HTR-8/SVneo (cell line): ENCODE results near the gene IQSEC3.
A peak's percentile ranks its signal among the peaks of the same experiment; 100 is the strongest.
"Not testable (repeated sequence)": the region's sequence is repeated elsewhere in the genome, so short reads cannot be mapped to it uniquely, and the experiment has no call there.

ENCODE experiments used
- DNase-seq: peaks from one replicate; pipeline ENCODE4 v3.0.0; 2011; ENCODE audit warnings: low spot score, mixed read lengths; ENCODE audit not compliant: insufficient read length
- FAIRE-seq: peaks from 2 replicates; lab custom pipeline; 2011; peaks lifted over from hg19 to GRCh38; lab: Jason Lieb, UNC

The IQSEC3 gene

DNA sequence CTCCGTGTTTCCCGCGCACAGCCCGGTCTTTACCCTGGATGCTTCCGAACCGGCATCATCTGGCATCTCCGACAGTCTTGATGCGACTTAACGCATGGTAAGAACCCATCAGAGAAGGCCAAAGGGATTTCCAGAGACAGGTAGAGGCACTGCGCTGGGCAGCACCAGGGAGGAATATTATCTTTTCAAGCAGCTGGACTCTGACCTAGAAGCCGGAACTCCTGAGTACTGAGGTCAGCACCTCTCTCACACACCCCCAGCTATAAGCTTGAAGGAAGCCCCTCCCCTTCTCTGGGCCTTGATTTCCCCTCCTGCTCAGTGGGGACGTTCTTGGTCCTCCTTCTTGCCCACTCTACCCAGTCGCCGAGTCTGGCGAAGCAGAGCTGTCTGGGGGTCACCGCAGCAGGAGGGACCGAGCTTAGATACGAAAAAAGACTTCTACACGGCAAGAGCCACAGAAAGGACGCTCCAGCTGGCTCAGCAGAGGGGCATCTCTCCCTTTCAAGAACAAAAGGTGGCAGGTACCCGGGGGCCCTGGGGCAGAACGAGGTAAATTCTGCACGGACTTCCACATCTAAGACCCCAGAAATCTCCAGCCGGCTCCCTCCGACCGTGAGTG lies 10.6 kb downstream of the IQSEC3 start:
- DNase-seq, result not testable (repeated sequence)
- peak; percentile 67 for FAIRE-seq

DNA sequence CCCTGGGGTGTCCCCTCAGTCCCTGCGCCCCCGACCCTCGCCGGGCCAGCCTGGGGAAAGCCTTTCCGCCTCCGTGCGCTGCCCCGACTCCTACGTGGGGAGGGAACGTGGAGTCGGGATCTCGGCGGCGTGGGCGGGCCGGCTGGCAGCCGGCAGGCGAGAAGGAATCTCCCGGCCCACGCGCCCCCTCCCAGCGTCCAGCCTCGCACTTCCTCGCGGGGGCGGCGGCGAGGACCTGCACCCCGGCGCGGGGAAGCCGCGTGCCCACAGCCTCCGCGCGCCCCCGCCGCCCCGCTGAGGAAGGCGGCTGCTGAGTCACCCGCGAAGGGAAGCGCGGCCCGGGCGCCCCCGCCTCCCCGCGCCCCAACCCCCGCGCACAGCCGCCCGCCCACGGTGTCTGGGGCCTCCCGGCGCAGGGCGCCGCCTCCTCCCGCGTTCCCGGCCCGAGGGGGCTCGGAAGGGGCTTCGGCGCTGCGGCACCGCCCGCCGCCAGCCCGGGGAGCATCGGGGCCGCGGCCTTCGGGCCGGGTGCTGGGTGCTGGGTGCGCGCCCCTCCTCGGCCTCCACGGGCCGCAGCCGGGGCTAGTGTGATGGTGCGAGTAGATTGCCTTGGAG lies 11.3 kb downstream of the IQSEC3 start:
- FAIRE-seq, DNase-seq: not testable (repeated sequence)

DNA sequence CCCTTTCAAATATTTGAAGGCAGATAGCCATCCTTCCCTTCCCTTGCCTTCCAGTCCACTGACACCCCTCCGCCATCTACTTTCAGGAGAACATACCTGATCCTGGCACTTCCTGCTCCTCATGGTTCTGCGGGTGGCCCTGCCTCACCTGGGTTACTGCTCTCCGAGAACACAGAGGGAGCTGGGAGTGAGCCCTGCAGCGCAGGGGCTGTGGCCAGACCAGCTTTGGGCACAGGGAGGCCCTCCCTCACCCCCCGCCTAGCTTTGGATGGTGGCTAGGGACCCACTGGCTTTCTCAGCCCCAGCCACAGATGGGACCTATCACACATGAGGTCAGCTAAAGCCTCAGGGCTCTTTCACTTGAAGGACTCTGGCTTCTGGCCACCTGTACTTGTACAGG lies 12.4 kb downstream of the IQSEC3 start:
- DNase-seq, result no peak
- FAIRE-seq, result no peak

DNA sequence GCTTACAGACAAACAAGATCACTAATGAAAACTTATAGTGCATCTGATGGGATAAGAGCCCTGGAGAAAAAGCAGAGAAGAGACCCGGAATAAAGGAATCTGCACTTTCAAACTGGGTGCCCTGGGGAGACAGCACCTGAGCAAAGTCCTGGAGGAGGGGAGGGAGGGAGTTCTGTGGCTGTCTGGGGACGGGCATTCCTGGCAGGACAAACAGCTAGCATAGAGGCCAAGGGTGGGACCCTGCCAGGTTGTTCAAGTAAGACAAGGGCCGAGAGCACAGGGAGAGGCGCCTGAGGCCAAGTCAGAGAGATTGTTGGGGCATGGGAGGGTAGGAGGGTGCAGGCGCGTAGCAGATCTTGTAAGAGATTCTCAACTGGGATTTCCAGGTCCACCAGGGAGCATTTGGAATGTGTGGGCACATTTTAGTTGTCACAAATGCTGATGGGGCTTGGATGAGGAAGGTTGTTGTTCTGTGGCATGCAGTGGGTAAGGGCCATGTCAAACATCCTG lies 14.2 kb downstream of the IQSEC3 start:
- FAIRE-seq (no peak), DNase-seq (no peak)

DNA sequence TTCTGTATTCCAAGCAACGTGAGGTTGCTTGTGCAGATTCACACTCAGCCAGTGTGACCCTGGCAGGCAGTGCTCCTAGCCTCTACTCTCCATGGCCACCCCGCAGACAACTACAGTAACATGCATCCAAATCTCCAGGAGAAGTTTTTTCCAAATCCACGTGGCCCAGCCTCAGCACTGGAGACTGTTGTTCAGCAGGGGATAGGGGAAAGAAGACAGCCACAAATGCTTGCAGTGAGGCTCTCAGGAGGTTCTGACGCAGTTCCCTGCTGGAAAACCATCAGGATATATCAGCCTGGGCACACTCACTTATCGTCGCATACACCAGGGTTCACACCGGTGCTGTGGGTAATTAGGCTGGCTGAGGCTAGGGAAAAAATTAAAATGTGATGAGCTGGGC lies 16.2 kb downstream of the IQSEC3 start:
- no peak for DNase-seq
- no peak for FAIRE-seq

DNA sequence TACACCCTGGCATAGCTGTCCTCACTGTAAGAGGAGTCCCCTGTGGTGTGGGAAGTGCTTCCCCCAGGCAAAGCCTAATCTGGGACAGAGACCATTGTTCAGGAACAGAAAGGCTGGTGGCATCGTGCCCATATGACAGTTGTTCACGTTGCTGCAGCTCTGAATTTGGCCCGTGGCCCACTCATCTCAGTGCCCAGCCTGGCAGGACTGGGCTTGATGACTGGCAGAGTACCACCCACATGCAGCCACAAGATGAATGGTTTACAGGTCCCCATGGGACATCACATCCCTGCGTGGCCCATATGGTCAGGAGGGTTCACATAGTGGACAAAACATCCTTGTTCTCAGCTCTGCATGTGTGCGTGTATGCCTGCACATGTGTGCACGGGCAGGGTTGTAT lies 17.5 kb downstream of the IQSEC3 start:
- FAIRE-seq (no peak), DNase-seq (no peak)

DNA sequence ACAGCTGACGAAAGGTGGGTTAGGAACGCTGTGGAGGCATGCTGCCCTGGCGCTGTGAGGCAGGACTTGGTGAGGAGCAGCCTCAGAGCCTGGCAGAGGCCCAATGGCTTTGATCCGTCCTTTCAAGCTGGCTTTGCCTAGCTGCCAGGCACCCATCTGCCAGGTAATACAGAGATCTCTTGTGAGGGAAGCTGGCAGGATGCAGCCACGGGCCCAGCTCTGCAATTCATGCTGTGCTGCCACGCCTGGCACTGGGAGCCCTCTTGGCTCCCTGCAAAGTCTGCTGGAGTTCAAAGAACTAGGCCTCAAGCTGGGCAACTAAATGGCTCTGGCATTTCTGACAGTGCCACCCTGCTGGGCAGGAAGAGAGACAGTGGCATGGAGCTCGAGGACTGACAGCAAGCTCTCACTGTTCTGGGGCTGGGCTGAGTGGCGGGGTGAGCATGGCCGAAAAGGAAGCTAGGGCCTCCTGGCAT lies 18.7 kb downstream of the IQSEC3 start:
- FAIRE-seq (no peak), DNase-seq (no peak)

DNA sequence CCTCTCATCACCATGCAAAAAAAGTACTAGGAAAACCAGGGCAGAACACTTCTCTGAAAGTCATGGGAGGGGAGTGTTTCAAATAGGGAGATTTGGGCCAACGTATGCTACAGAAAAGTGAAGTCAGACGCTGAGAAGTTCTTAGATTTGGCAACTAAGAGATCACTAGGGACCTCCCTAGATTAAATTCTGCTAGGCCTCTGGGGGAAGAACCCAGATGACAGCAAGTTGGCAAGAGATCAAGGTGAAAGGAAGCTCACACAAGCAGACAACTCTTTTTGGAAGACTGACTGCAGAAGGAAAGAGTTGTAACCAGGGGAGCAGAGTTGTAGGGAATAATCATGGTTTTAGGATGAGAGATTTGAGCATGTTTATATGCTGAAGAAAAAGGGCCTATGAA lies 20.7 kb downstream of the IQSEC3 start:
- FAIRE-seq (no peak), DNase-seq (no peak)

DNA sequence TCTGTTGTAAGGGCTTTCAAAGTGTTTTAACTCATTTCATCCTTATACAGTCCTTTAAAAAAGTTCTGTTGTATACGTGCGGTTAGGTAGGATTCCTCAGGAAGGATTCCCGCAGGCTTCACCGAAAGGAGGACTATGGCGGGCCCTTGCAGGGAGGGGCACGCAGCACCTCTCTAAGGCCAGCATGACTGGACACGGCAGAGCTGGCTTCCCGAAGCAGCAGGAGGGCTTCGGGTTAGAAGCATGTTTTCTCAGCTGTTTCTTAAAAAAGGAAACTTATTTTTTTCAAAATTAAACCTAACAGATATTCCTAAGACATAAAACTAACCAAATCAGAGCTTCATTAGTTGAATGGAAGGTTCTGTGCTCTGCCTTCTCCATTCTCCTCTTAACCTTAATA lies 21.3 kb downstream of the IQSEC3 start:
- DNase-seq (no peak), FAIRE-seq (no peak)

DNA sequence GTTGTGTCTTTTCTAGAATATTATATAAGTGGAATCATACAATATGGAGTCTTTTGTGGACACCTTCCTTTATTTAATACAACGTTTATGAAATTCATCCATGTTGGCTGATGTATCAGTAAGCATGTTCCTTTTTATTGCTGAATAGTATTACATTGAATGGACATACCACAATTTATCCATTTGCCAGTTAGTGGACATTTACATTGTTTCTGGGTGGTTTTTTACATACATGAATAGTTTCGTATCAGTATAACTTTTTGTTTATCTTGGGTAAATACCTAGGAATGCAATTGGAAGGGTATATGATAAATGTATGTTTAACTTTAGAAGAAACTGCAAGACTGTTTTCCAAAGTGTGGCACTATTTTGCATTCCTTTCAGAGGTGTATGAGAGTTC lies 23.1 kb downstream of the IQSEC3 start:
- FAIRE-seq (no peak), DNase-seq (no peak)

DNA sequence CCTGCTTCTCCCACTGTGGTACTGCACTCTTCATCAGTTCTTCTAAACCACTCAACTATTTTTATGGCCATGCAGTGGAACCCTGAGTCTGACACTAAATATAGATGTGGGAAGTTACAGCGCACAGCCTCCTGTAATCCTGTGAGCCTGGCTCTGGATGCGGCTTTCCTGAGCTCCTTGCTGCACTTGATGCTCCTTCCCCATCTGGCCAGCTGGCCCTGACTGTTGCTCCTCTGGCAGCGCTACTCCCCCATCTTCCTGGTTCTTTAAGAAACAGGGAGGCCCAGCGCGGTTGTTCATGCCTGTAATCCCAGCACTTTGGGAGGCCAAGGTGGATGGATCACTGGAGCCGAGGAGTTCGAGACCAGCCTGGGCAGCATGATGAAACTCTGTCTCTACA lies 24.6 kb downstream of the IQSEC3 start:
- FAIRE-seq (no peak), DNase-seq (no peak)

DNA sequence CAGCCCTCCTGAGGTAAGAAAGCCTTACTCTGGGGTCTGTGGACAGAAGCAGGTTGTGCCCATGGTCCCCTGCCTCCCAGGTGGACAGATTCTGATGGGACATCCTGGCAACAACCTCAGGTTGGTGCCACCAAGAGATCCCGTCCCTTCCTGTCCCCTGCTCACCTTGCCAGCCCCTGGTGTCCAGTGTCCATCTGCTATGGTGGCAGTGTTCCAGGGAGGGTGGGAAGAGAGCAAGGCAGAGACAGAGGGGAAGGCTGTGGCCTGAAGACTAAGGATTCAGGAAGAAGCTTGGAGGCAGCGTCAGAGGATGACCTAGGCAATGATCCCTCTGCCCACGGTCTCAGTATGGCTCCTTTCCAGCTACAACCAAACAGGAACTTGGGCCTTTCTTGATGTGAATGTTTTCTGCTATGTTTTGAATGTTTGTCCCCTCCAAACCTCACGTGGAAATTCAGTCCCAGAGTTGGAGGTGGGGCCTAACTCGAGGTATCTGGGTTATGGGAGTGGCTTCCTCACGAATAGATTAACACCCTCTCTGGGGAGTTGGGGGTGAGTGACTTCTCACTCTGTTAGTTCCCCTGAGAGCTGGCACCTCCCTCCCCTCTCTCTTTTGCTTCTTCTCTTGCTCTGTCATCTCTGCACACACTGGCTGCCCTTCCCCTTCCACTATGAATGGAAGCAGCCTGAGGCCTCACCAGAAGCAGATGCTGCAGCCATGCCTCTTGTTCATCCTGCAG lies 26.9 kb downstream of the IQSEC3 start:
- no peak for FAIRE-seq

DNA sequence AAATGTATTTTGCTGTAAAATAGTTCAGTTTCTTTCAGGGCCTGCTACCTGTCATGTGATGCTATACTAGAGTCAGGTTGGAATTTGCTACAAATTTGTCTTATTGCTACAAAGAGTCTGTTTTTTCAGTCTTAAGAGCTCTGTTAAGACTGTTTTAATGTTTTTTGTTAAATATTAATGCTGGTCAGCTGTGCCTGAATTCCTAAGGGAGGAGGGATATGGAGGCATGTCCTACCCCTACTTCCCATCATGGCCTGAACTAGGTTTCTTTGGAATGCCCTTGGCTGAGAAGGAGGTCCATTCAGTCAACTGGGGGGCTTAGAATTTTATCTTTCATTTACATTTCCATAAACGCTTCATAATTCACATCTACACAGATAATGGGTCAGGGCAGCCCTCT lies 30.0 kb downstream of the IQSEC3 start:
- FAIRE-seq (no peak), DNase-seq (no peak)

More for the DNA sequence above, 26.9 kb downstream of the IQSEC3 start:
- no peak for DNase-seq

DNA sequence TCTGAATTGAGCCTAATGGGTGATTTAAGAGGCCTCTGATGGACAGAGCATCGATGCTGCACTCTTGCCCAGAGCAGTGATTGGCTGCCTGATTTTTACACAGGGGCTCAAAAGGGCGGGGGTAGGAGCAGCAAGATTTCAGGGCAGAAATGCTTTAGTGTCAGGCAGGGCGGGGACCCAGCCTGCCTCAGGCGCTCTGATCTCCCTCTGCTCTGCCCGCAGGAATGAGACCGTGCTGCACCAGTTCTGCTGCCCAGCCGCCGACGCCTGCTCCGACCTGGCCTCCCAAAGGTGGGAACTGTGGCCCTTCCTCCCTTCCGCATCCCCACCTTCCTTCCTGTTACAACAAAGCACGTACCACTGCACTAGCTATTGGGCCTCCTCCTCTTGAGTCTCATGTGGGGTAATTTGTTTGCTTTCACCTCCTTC lies 32.4 kb downstream of the IQSEC3 start:
- DNase-seq (no peak), FAIRE-seq (no peak)

DNA sequence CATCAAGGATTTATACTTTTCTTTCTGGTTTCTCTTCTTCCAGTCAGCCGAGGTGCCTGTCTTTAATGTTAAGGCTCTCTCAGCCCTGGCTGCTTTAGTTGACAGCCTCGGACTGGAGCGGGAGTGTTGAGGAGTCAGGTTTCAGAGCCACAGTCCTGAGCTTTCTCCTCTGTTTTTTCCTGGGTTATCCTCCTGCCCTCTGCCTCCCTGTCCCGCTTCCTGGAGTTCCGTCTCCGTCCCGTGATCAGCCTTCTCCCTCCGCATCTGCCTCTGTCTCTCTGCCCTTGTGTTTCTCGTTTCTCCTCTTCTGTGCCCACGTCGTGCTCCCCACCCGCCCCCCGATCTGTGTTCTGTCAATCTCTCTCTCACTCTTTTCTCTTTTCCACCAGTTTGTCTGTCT lies 33.0 kb downstream of the IQSEC3 start:
- no peak for FAIRE-seq

DNA sequence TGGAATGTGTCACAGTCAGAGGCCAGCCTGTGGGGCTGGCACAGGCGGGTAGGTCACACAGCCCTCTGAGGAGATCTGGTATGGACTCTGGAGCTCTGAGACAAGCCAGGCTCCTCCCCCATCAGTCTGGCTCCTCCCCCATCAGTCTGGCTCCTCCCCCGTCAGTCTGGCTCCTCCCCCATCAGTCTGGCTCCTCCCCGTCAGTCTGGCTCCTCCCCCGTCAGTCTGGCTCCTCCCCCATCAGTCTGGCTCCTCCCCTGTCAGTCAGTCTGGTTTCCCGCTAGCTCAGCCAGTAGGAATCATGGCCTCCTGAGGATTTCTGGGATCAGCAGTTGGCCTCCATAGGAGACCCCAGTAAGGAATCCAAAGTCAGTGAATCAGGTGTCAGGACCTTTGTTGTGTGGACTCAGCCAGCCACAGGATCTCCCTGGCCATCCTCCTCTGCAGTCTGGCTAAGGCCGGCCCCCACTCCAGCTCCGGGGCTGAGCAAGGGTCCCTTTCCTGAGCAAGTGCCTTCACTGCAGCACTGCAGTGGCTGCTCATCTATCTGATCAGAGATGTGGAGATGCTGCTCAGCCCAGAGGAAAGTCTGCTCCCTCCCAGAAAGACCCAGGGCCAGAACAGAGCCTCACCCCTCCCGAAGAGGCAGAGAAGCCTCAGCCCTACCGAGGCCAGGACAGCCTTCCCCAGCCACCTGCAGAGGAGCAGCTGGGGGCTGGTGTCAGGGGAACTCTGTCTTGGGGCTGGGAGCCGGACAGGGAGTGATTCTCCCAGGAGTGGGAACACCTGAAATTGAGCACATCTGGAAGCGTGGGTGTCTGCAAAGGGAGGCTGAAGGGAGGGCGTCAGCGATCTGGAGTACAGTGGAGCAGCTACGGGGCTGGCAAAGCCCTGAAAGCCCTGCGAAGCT lies 35.7 kb downstream of the IQSEC3 start:
- DNase-seq (no peak), FAIRE-seq (peak; percentile 20)

More for the DNA sequence above, 33.0 kb downstream of the IQSEC3 start:
- peak; percentile 48 for DNase-seq

DNA sequence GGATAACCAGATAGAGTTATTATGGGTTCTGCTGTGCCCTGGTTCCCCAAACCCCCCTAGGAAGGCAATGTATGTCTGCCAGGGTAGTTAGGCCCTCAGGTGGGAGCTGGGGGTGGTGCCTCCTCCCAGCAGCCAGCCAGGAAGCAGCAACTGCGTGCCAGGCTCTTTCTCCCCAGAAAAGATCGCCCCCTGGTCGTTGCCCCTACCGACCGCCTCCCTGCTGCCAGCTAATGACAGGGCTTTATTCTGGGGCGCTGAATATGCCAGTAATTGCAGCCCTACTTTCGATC lies 36.3 kb downstream of the IQSEC3 start:
- DNase-seq (no peak), FAIRE-seq (no peak)

DNA sequence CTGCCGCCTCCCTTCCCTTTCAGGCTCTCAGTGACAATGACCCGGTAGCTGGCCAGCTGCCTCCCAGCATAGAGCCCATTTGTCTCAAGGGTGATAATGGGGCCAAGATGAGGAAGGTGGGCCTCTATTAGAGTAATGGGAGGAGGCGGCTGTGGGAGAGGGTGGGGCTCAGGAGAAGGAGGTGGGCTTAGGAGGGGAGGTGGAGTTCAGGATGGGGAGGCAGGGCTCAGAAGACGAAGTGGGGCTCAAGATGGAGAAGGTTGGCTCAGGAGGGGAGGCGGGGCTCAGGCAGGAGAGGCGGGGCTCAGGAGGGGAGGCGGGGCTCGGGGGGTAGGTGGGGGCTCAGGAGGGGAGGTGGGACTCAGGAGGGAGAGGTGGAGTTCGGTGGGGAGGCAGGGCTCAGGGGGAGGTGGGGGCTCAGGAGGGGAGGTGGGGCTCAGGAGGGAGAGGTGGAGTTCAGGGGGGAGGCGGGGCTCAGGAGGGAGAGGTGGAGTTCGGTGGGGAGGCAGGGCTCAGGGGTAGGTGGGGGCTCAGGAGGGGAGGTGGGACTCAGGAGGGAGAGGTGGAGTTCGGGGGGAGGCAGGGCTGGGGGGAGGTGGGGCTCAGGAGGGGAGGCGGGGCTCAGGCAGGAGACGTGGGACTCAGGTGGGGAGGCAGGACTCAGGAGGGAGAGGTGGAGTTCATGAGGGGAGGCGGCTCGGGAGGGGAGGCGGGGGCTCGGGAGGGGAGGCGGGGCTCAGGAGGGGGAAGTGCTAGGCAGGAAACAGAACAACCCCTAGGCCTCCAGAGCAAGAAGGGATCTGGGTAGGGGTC lies 36.8 kb downstream of the IQSEC3 start:
- DNase-seq, result no peak

DNA sequence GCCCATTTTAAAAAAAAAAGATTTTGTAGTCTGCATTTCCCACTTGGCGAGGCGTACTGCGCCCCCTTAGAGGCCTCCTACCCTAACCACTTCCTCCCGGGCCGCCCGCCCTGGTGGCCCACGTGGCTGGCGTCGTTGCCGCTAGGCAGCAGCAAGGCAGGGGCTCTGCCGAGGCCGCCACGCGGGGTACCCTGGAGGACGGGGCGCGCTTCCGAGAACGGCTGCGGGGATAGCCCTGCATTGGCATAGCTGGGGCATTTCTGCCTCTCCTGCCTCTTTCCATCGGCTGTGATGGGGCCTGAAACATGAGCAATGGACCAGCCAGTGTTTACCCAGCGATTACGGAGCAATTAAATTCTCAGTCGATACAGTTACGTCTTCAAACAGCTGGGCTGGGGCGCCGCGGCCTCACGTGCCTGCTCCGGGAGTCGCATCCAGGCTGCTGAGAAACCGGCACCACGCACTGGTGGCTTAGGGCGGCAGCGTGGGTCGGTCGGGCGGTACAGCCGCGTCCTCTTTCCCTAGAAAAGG lies 38.0 kb downstream of the IQSEC3 start:
- FAIRE-seq (no peak), DNase-seq (no peak)

More for the DNA sequence above, 36.8 kb downstream of the IQSEC3 start:
- FAIRE-seq, result peak; percentile 63
